SH-SY5Y (cell line): ENCODE data around the gene TNFRSF8.

ENCODE experiments used
- GATA2 ChIP-seq: IDR thresholded peaks from 2 replicates; pipeline ENCODE4 v1.6.1; 2011; ENCODE audit warnings: mild to moderate bottlenecking, low read depth, low read length
- GATA3 ChIP-seq: IDR thresholded peaks from 2 replicates; pipeline ENCODE4 v1.6.1; 2011; ENCODE audit warnings: low read depth, mild to moderate bottlenecking, low read length, moderate library complexity

GRCh38 chr1:12029720-12030339, 33.3 kb upstream of the TNFRSF8 start:
- TF ChIP-seq GATA2 (no peak), GATA3 (no peak)
